MM.1S (cell line): ENCODE results near the gene SERPINI1.

Source experiments
- CTCF ChIP-seq: fragments of 300-600 bp; sonication (generic); IDR thresholded peaks from 2 replicates; pipeline ENCODE4 v1.5.1; 2016; ENCODE audit warnings: antibody characterized with exemption, low read length, mixed read lengths
- EZH2phosphoT487 ChIP-seq: fragments of 300-600 bp; sonication (generic); IDR thresholded peaks from 2 replicates; pipeline ENCODE4 v1.6.1; 2018; ENCODE audit warnings: antibody characterized with exemption, low read length

GRCh38 chr3:167835359-167835758 is 99.8 kb downstream of the SERPINI1 start:
- TF ChIP-seq CTCF (no peak), EZH2phosphoT487 (no peak)
